ENCODE results near the gene RAB27A. TPM values are rescaled to one million over a fixed set of nuclear protein-coding genes. Genes with fewer than 3 reads are reported as not detected.

The RAB27A gene
- 1 to 10 TPM; 5.0 to 7.9 TPM for total RNA-seq

GRCh38 chr15:55289746-55290527 lies at the start of gene RAB27A:
Gene RAB27A, minus strand, starts transcription at chr15:55289813. Its CDS starts 54,879 bp downstream, at chr15:55234934.
- H3K9me3 ChIP-seq, result no peaks in the 10 kb centered on the region
- H3K27ac ChIP-seq, result peak within 1 kb of the TSS; percentile 69 to 88
- DNase-seq (ENCODE audit: low spot score), result peak; percentile 65
- no peak for TF ChIP-seq CTCF (IDR thresholded peaks at IDR 0.05)
- H3K4me1 ChIP-seq, result peaks cover 0 to 5% of the 10 kb centered on the region in 2 donors
- H3K27me3 ChIP-seq, result no peaks in the 10 kb centered on the region
- no peaks in the 10 kb centered on the region for H3K36me3 ChIP-seq
- peak within 1 kb of the TSS; percentile 68 to 87 for H3K4me3 ChIP-seq

DNA sequence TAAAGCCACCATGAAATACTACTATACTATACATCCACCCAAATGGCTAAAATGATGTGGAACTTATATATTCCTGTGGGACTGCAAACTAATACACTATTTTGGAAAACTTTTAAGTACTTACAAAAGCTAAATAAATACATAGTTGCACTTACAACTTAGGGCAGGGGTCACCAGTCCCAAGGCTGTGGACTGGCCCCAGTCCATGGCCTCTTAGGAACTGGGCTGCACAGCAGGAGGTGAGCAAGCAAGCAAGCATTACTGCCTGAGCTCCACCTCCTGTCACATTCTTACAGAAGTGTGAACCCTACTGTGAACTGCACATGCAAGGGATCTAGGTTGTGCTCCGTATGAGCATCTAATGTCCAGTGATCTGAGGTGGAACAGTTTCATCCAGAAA lies 47.5 kb upstream of the RAB27A start:
- H3K27ac ChIP-seq, result no peak overlapping the region
- H3K36me3 ChIP-seq, result peaks cover 15% of the 10 kb centered on the region
- DNase-seq (ENCODE audit: low spot score), result no peak
- TF ChIP-seq CTCF (IDR thresholded peaks at IDR 0.05), result no peak
- no peaks in the 10 kb centered on the region for H3K9me3 ChIP-seq
- no peaks in the 10 kb centered on the region for H3K27me3 ChIP-seq
- no peak overlapping the region for H3K4me3 ChIP-seq
- no peaks in the 10 kb centered on the region for H3K4me1 ChIP-seq

GRCh38 chr15:55334997-55335396 lies 45.4 kb upstream of the RAB27A start:
- peaks cover 19% of the 10 kb centered on the region for H3K36me3 ChIP-seq
- TF ChIP-seq CTCF (IDR thresholded peaks at IDR 0.05), result no peak
- H3K27me3 ChIP-seq, result no peaks in the 10 kb centered on the region

DNA sequence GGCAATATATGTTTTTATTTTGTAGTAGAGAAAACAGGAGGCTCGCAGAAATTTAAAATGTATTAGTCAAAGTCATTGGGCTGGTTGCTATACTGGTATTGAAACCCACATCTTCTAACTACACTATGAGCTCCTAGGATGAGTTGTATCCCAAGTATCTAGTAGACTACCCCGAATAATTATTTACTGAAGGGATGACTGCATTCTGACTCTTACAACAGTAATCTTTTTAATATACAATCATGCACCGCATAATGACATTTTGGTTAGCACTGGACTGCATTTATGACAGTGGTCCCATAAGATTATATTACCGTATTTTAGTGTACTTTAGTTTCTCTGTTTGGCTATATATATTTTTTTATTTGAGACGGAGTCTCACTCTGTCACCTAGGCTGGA lies 44.8 kb upstream of the RAB27A start:
- Histone ChIP-seq H3K36me3 (peaks cover 19% of the 10 kb centered on the region), H3K4me1 (no peaks in the 10 kb centered on the region), H3K27me3 (no peaks in the 10 kb centered on the region), H3K9me3 (no peaks in the 10 kb centered on the region), H3K27ac (no peak overlapping the region), H3K4me3 (no peak overlapping the region)
- DNase-seq (ENCODE audit: low spot score), result no peak
- no peak for TF ChIP-seq CTCF (IDR thresholded peaks at IDR 0.05)

More at GRCh38 chr15:55334997-55335396, 45.4 kb upstream of the RAB27A start:
- H3K9me3 ChIP-seq, result no peaks in the 10 kb centered on the region
- H3K27ac ChIP-seq, result no peak overlapping the region
- no peaks in the 10 kb centered on the region for H3K4me1 ChIP-seq
- H3K4me3 ChIP-seq, result no peak overlapping the region
- DNase-seq (ENCODE audit: low spot score), result no peak

- no peak overlapping the region for H3K27ac ChIP-seq
- no peak for TF ChIP-seq CTCF (IDR thresholded peaks at IDR 0.05)
- DNase-seq (ENCODE audit: low spot score), result no peak
- H3K9me3 ChIP-seq, result no peaks in the 10 kb centered on the region
- no peaks in the 10 kb centered on the region for H3K27me3 ChIP-seq
- peaks cover 15% of the 10 kb centered on the region for H3K36me3 ChIP-seq
- no peaks in the 10 kb centered on the region for H3K4me1 ChIP-seq
- no peak overlapping the region for H3K4me3 ChIP-seq
Observed at GRCh38 chr15:55327387-55327786, 37.8 kb upstream of the RAB27A start.
